H1 (cell line): ENCODE data around the gene PIAS1. TPM values are rescaled to one million over a fixed set of nuclear protein-coding genes. Genes with fewer than 3 reads are reported as not detected.

ENCODE experiments used
- CTCF ChIA-PET: fragments of 300-600 bp; sonication (Branson Sonifier 250); formaldehyde crosslinking; loops from one replicate; lab custom pipeline; 2021; ENCODE audit not compliant: partially characterized antibody; lab: Charles Lee
- POLR2A ChIA-PET: fragments of 300-600 bp; sonication (Branson Sonifier 250); formaldehyde crosslinking; loops from one replicate; lab custom pipeline; 2021; ENCODE audit warnings: inconsistent platforms; ENCODE audit not compliant: partially characterized antibody; lab: Charles Lee
- DNase-seq, 2 experiments: peaks; one replicate each; pipeline versions ENCODE4 v3.0.0 to v3.0.0-alpha.2; 2010 to 2022; ENCODE audit warnings: low spot score in 2 of 2, low read depth in 1 of 2, mixed read lengths in 1 of 2
- FAIRE-seq: peaks from 2 replicates; lab custom pipeline; 2011; peaks lifted over from hg19 to GRCh38; lab: Jason Lieb, UNC
- H2AFZ ChIP-seq: 2 replicates; pipeline ENCODE4 v1.8.1; 2012; ENCODE audit warnings: low read length, inconsistent platforms
- H2AK5ac ChIP-seq: 2 replicates; pipeline ENCODE4 v1.6.1; 2013; ENCODE audit warnings: low read depth, low read length
- H2BK120ac ChIP-seq: replicated peaks from 2 replicates; pipeline ENCODE3; 2013; ENCODE audit warnings: low read depth, low read length, inconsistent platforms
- H2BK12ac ChIP-seq: 2 replicates; pipeline ENCODE4 v1.6.1; 2013; ENCODE audit warnings: low read depth, low read length
- H2BK15ac ChIP-seq: 2 replicates; pipeline ENCODE4 v1.6.1; 2013; ENCODE audit warnings: low read length
- H2BK20ac ChIP-seq: 2 replicates; pipeline ENCODE4 v1.6.1; 2013; ENCODE audit warnings: low read length
- H2BK5ac ChIP-seq: 2 replicates; pipeline ENCODE4 v1.6.1; 2013; ENCODE audit warnings: low read depth, low read length
- H3K14ac ChIP-seq: 2 replicates; pipeline ENCODE4 v1.6.1; 2013; ENCODE audit warnings: inconsistent platforms; ENCODE audit not compliant: insufficient read length
- H3K18ac ChIP-seq: 2 replicates; pipeline ENCODE4 v1.6.1; 2013; ENCODE audit warnings: low read length; ENCODE audit errors: extremely low read depth
- H3K23ac ChIP-seq: 2 replicates; pipeline ENCODE4 v1.6.1; 2013; ENCODE audit warnings: inconsistent platforms; ENCODE audit not compliant: insufficient read length
- H3K23me2 ChIP-seq: 2 replicates; pipeline ENCODE4 v1.6.1; 2013; ENCODE audit warnings: low read depth, low read length
- H3K27ac ChIP-seq: 2 replicates; pipeline ENCODE4 v1.6.1; 2011; ENCODE audit warnings: low read depth, low read length, inconsistent platforms
- H3K27me3 ChIP-seq, 4 experiments: replicated peaks in 1 of 4; 1 replicate in 1 of 4; 2 replicates in 3 of 4; pipeline versions ENCODE4 v1.6.1 to v1.8.1; 2011 to 2013; ENCODE audit warnings: low read length in 3 of 4, mild to moderate bottlenecking in 3 of 4, inconsistent platforms in 2 of 4, mixed read lengths in 2 of 4, moderate library complexity in 1 of 4; ENCODE audit not compliant: control insufficient read depth in 3 of 4, insufficient read depth in 3 of 4; ENCODE audit errors: extremely low read depth in 1 of 4
- H3K36me3 ChIP-seq, 4 experiments: 2 replicates each; pipeline versions ENCODE4 v1.6.1 to v1.8.1; 2011 to 2013; ENCODE audit warnings: mild to moderate bottlenecking in 4 of 4, low read length in 3 of 4, moderate library complexity in 2 of 4, control low read depth in 1 of 4, inconsistent platforms in 1 of 4; ENCODE audit not compliant: insufficient read depth in 4 of 4, control insufficient read depth in 2 of 4
- H3K4ac ChIP-seq: replicated peaks from 2 replicates; pipeline ENCODE3; 2013; ENCODE audit warnings: low read length, low read depth, mixed read lengths, inconsistent platforms; ENCODE audit not compliant: insufficient read length
- H3K4me1 ChIP-seq, 4 experiments: replicated peaks in 1 of 4; 1 replicate in 1 of 4; 2 replicates in 3 of 4; pipeline versions ENCODE4 v1.6.1 to v1.8.1; 2011 to 2013; ENCODE audit warnings: low read length in 3 of 4, inconsistent platforms in 2 of 4, mixed read lengths in 1 of 4; ENCODE audit not compliant: insufficient read depth in 4 of 4, control insufficient read depth in 3 of 4
- H3K4me2 ChIP-seq, 2 experiments: 2 replicates each; pipeline versions ENCODE4 v1.6.1 to v1.8.1; 2011 to 2013; ENCODE audit warnings: low read depth in 2 of 2, low read length in 2 of 2, control low read depth in 1 of 2, inconsistent platforms in 1 of 2, mild to moderate bottlenecking in 1 of 2; ENCODE audit not compliant: insufficient read depth in 1 of 2
- H3K4me3 ChIP-seq, 4 experiments: fragments of 200-600, 300-600 bp in 1 of 4; sonication (generic), shearing (Covaris generic), sonication (Bioruptor Twin) in 1 of 4; 2 replicates each; pipeline versions ENCODE4 v1.5.1 to v1.8.1; 2011 to 2016; ENCODE audit warnings: low read length in 4 of 4, low read depth in 3 of 4, control low read depth in 2 of 4, inconsistent platforms in 2 of 4, mild to moderate bottlenecking in 2 of 4, mixed read lengths in 1 of 4, moderate library complexity in 1 of 4; ENCODE audit not compliant: insufficient read depth in 2 of 4; ENCODE audit errors: extremely low read depth in 1 of 4
- H3K56ac ChIP-seq: replicated peaks from 2 replicates; pipeline ENCODE3; 2013; ENCODE audit warnings: low read depth, mild to moderate bottlenecking, mixed read lengths, low read length, inconsistent platforms; ENCODE audit not compliant: insufficient read length
- H3K79me1 ChIP-seq: 2 replicates; pipeline ENCODE4 v1.6.1; 2013; ENCODE audit warnings: low read depth, low read length, control low read depth
- H3K79me2 ChIP-seq, 2 experiments: 2 replicates each; pipeline versions ENCODE4 v1.6.1 to v1.8.1; 2012 to 2013; ENCODE audit warnings: low read length in 2 of 2, mild to moderate bottlenecking in 2 of 2, inconsistent platforms in 1 of 2; ENCODE audit not compliant: insufficient read depth in 2 of 2, control insufficient read depth in 1 of 2
- H3K9ac ChIP-seq, 4 experiments: replicated peaks in 1 of 4; 1 replicate in 1 of 4; 2 replicates in 3 of 4; pipeline versions ENCODE4 v1.6.1 to v1.8.1; 2011 to 2013; ENCODE audit warnings: low read depth in 3 of 4, low read length in 3 of 4, control low read depth in 2 of 4, mild to moderate bottlenecking in 2 of 4, moderate library complexity in 2 of 4, inconsistent platforms in 1 of 4; ENCODE audit errors: extremely low read depth in 1 of 4
- H3K9me3 ChIP-seq, 2 experiments: 2 replicates each; pipeline versions ENCODE4 v1.6.1 to v1.8.1; 2012 to 2013; ENCODE audit warnings: mild to moderate bottlenecking in 2 of 2, moderate library complexity in 2 of 2, control low read depth in 1 of 2, inconsistent platforms in 1 of 2, low read depth in 1 of 2, low read length in 1 of 2, mixed read lengths in 1 of 2; ENCODE audit not compliant: insufficient read depth in 2 of 2
- H4K20me1 ChIP-seq, 2 experiments: replicated peaks in 1 of 2; 2 replicates each; pipeline versions ENCODE3 to v1.8.1; 2011 to 2013; ENCODE audit warnings: inconsistent platforms in 2 of 2, low read length in 2 of 2, mild to moderate bottlenecking in 1 of 2; ENCODE audit not compliant: insufficient read depth in 2 of 2, control insufficient read depth in 1 of 2
- H4K5ac ChIP-seq: 2 replicates; pipeline ENCODE4 v1.6.1; 2013; ENCODE audit warnings: low read length, low read depth, mixed read lengths, inconsistent platforms; ENCODE audit not compliant: insufficient read length
- H4K8ac ChIP-seq: 2 replicates; pipeline ENCODE4 v1.8.0; 2013; ENCODE audit warnings: mild to moderate bottlenecking, moderate library complexity, low read length, inconsistent platforms; ENCODE audit not compliant: insufficient read depth; ENCODE audit errors: extremely low read depth
- H4K91ac ChIP-seq: replicated peaks from 2 replicates; pipeline ENCODE3; 2013; ENCODE audit warnings: low read length, mixed read lengths, inconsistent platforms; ENCODE audit not compliant: insufficient read length
- JUND ChIP-seq: IDR thresholded peaks from 2 replicates; pipeline ENCODE4 v1.6.1; 2011; ENCODE audit warnings: mild to moderate bottlenecking, improper control_type of control experiment, low read length
- KDM1A ChIP-seq: fragments of 200-600, 300-600 bp; sonication (generic); IDR thresholded peaks from 2 replicates; pipeline ENCODE4 v1.7.1; 2016; ENCODE audit warnings: mild to moderate bottlenecking, low read length, borderline replicate concordance
- POU5F1 ChIP-seq: IDR thresholded peaks from 2 replicates; pipeline ENCODE4 v1.6.1; 2011; ENCODE audit warnings: low read depth, mild to moderate bottlenecking, low read length, moderate library complexity
- SP4 ChIP-seq: IDR thresholded peaks from 2 replicates; pipeline ENCODE4 v1.6.1; 2012; ENCODE audit warnings: low read length, inconsistent platforms
- ZNF274 ChIP-seq: IDR thresholded peaks from 2 replicates; pipeline ENCODE4 v1.7.0; 2012; ENCODE audit warnings: low read length, borderline replicate concordance; ENCODE audit errors: extremely low read depth
- WGBS, 2 experiments: shearing (Covaris generic) in 1 of 2; methylation state at CpG; one replicate each; pipeline versions ENCODE4 v1.1.6 to v1.1.7; 2013 to 2015; ENCODE audit warnings: low lambda C conversion rate in 2 of 2, mixed read lengths in 2 of 2, inconsistent platforms in 1 of 2, low coverage in 1 of 2, missing lambda C conversion rate in 1 of 2; ENCODE audit not compliant: insufficient replicate concordance in 2 of 2, insufficient coverage in 1 of 2, insufficient read length in 1 of 2; ENCODE audit errors: extremely low coverage in 1 of 2, missing lambda C conversion rate in 1 of 2; 5-methylcytosine and 5-hydroxymethylcytosine counted together
- polyA plus RNA-seq, 7 experiments: library from polyadenylated mRNA; depleted of rRNA in 3 of 7; stranded (reverse) in 5 of 7; unstranded in 2 of 7; fragments of >200 nt in 5 of 7; fragments of 200-250 nt in 2 of 7; gene quantifications; 1 replicate in 5 of 7; 2 replicates in 1 of 7; 4 replicates in 1 of 7; pipeline versions ENCODE4 v1.2.1 to v1.2.3, GENCODE V29; 2011 to 2013; ENCODE audit warnings: missing spikeins in 2 of 7, mixed read lengths in 2 of 7
- total RNA-seq: library from RNA; stranded (reverse); fragmentation: NEBNext Ultra II Directional; extraction: Animal tissue kit (Norgen Biotek cat#: 25700); gene quantifications from 2 replicates; pipeline ENCODE4 v1.2.1, GENCODE V29; 2021

PIAS1 gene
- total and polyA plus RNA-seq, 2 of the 8 experiments (the other 6 are each of a cell fraction or from before 2014, with no cell fraction given), result 30.8 to 34.5 TPM

DNA sequence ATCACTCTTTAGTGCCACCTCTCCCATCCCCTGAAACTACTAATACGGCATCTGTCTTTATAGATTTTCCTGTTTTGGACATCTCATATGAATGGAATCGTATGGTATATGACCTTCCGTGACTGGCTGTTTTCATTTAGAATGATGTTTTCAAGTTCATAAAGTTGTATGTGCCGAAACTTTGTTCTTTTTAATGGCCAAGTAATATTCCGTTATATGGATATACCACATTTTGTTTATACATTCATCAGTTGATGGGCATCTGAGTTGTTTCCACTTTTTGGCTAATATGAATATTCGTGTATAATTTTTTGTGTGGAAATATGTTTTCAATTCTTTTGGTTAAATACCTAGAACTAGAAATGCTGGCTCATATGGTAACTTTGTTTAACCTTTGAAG lies 49.5 kb downstream of the PIAS1 start:
- Histone ChIP-seq H3K4me3 (no peak overlapping the region), H3K56ac (no peak overlapping the region), H3K4me1 (no peaks in the 10 kb centered on the region), H4K8ac (no peak overlapping the region), H3K18ac (no peak overlapping the region), H3K4ac (no peak overlapping the region), H3K23ac (no peak overlapping the region), H2AFZ (no peak overlapping the region), H4K91ac (no peak overlapping the region), H2BK120ac (no peak overlapping the region), H2BK15ac (no peak overlapping the region), H3K23me2 (no peaks in the 10 kb centered on the region), H4K5ac (no peak overlapping the region), H3K27ac (no peak overlapping the region), H3K14ac (no peak overlapping the region), H3K27me3 (no peaks in the 10 kb centered on the region), H2AK5ac (no peak overlapping the region), H2BK5ac (no peak overlapping the region), H2BK20ac (no peak overlapping the region), H4K20me1 (peaks cover 0 to 2% of the 10 kb centered on the region in 2 experiments), H3K9me3 (peaks cover 4 to 6% of the 10 kb centered on the region in 2 experiments; a peak in 2 of 4 replicates), H3K79me1 (no peaks in the 10 kb centered on the region), H3K79me2 (peaks cover 0 to 46% of the 10 kb centered on the region in 2 experiments; a peak in 2 of 4 replicates), H2BK12ac (no peak overlapping the region), H3K36me3 (peaks cover 0 to 11% (median 4%) of the 10 kb centered on the region in 4 experiments; a peak in 3 of 8 replicates), H3K9ac (no peak overlapping the region), H3K4me2 (no peak overlapping the region)
- ChIA-PET CTCF (no interaction called here), POLR2A (no interaction called here)
- TF ChIP-seq KDM1A (peak; percentile 72; the same call in 1 of the 2 replicates), JUND (no peak), ZNF274 (no peak), SP4 (no peak), POU5F1 (no peak)
- WGBS, 2 experiments, result 93% methylated on average over 6 of the region's 6 CpGs; no CpG with 5 or more reads in 1 of the 2 experiments
- DNase-seq (no peak), FAIRE-seq (no peak)
